Keratinocyte (primary cell): ENCODE results near the gene FCN3.
A peak's percentile ranks its signal among the peaks of the same experiment; 100 is the strongest.

Source experiments
- CTCF ChIP-seq, 3 experiments: IDR thresholded peaks in 1 of 3; conservative IDR thresholded peaks in 1 of 3; optimal IDR thresholded peaks in 1 of 3; 2 replicates in 2 of 3; 3 replicates in 1 of 3; pipeline versions ENCODE3 to v1.5.1; 2011; ENCODE audit warnings: low read length in 3 of 3, mild to moderate bottlenecking in 3 of 3, moderate library complexity in 2 of 3, control low read depth in 1 of 3, inconsistent platforms in 1 of 3; ENCODE audit not compliant: insufficient read depth in 2 of 3; ENCODE audit errors: extremely low read depth in 1 of 3
- EZH2 ChIP-seq: IDR thresholded peaks from one replicate; pipeline ENCODE4 v1.6.1; 2012; ENCODE audit warnings: inconsistent platforms, mild to moderate bottlenecking, low read length, moderate library complexity

GRCh38 chr1:27372022-27372807 is 2.4 kb downstream of the FCN3 start:
- peak in 1 of 3 experiments; percentile 32 for TF ChIP-seq CTCF (optimal IDR thresholded peaks at IDR 0.05 in 1 of 3, IDR thresholded peaks at IDR 0.05 in 1 of 3, conservative IDR thresholded peaks at IDR 0.05 in 1 of 3; ENCODE audit: extremely low read depth in 1 of 3, insufficient read depth in 2 of 3, low read length in 3 of 3)
- TF ChIP-seq EZH2 = no peak
